ENCODE data around the gene CNOT9.
"Not testable (repeated sequence)": the region's sequence is repeated elsewhere in the genome, so short reads cannot be mapped to it uniquely, and the experiment has no call there.

CNOT9 gene, protein sequence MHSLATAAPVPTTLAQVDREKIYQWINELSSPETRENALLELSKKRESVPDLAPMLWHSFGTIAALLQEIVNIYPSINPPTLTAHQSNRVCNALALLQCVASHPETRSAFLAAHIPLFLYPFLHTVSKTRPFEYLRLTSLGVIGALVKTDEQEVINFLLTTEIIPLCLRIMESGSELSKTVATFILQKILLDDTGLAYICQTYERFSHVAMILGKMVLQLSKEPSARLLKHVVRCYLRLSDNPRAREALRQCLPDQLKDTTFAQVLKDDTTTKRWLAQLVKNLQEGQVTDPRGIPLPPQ

GRCh38 chr2:218568190-218569037, at the start of gene CNOT9, which contains the start of gene USP37:
CNOT9 (plus strand) TSS chr2:218568839; CDS start chr2:218568955, 116 bp downstream.
USP37 (minus strand) TSS chr2:218568351; CDS start chr2:218558653, 9,698 bp downstream.
- DNase-seq: peak; percentile 100

- no peak for DNase-seq
These were observed 49.8 kb upstream of the CNOT9 start for GRCh38 chr2:218518876-218519275.

- DNase-seq: no peak
These were observed 45.0 kb upstream of the CNOT9 start for GRCh38 chr2:218523651-218524050.

- not testable (repeated sequence) for DNase-seq
These were observed 40.2 kb upstream of the CNOT9 start for GRCh38 chr2:218528409-218528808.

- no peak for DNase-seq
These were observed 38.6 kb upstream of the CNOT9 start for GRCh38 chr2:218529990-218530389.

GRCh38 chr2:218536804-218537494, 31.7 kb upstream of the CNOT9 start:
- DNase-seq: no peak

GRCh38 chr2:218540015-218540414, 28.6 kb upstream of the CNOT9 start:
- DNase-seq: no peak

DNA sequence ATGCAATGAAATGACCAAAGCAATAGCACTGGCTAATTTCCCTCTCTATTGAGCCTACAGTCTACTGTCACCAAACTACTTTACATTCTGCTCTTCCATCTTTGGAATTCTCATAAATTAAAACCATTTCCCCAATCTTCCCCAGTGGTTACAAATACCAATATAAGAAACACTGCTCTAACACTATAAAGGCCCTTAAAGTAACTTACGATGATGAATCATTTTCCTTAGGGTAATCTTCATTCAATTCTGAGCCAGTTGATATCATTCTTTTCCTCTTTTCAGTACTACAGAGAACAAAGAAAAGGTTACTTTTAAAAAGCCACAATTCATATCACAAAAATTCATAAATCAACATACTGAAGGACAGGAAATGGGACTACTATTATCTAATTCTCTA, 22.6 kb upstream of the CNOT9 start:
- no peak for DNase-seq

DNA sequence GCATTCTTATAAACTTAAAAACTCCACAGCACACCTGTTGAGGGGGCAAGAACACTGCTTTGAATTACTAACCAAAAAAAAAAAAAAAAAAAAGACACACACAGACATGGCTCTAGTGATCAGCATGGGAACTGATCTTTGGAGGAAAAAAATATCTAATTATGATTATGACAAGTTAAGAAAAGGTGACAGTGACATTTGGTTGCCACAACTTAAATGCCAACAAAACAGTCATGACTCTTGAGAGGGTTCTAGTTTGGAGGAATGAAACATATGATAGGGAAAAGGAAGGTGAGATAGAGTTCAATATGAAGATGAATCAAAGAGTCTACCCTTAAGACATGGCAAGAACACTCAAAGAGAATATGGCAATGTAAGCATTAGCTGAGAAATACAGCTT, 21.1 kb upstream of the CNOT9 start:
- no peak for DNase-seq

- DNase-seq: no peak
These were observed 20.7 kb upstream of the CNOT9 start for GRCh38 chr2:218547978-218548377.

DNA sequence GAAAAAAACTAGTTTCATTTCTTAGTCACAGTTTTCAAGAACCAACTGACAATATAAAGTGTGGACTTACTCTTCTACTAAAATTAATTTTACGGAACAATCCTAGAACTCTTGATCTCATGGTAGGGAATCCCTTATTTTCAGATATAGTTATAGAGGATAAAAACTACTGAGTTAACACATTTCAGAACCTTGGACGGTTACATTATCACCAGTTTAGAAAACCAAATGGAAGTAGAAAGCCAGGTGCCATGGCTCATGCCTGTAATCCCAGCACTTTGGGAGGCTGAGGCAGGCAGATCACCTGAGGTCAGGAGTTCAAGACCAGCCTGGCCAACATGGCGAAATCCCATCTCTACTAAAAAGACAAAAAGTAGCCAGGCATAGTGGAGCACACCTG, 14.4 kb upstream of the CNOT9 start:
- not testable (repeated sequence) for DNase-seq

DNA sequence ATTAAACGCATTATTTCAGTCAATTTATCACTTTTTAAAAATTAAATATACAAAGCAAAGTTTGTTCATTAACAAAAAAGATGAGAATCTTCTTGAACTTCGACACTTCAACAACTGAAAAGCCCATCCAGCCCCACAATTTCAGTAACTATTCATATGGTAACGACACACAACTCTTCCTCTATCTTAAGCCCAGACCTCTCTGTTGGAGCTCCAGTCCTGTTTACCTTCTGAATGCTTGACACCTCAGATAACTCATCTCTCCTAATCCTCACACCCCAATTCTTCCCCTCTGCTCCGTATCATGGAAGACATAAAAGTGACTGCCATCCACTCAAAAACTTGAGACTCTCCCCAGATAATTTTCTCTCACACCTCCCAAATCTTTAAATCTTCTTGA, 13.1 kb upstream of the CNOT9 start:
- no peak for DNase-seq

DNA sequence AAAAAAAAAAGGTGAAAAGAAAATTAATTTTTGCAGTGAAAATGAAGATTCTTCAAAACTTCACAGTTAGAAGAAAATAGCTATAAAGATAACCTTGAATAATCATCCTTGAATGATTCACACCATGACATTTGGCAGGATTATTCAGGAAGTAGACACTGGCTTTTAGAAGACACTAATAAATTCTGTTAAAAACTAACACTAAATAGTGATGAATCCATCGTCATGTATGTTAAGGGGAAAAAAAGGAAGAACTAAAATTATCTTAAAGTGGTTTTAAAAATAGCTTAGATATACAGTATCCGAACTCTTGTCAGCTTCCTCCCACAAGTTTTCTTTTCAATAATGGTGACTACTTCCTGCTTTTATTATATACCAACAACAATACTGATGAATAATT, 10.7 kb upstream of the CNOT9 start:
- no peak for DNase-seq

GRCh38 chr2:218558986-218559385, 9.7 kb upstream of the CNOT9 start:
- no peak for DNase-seq

DNA sequence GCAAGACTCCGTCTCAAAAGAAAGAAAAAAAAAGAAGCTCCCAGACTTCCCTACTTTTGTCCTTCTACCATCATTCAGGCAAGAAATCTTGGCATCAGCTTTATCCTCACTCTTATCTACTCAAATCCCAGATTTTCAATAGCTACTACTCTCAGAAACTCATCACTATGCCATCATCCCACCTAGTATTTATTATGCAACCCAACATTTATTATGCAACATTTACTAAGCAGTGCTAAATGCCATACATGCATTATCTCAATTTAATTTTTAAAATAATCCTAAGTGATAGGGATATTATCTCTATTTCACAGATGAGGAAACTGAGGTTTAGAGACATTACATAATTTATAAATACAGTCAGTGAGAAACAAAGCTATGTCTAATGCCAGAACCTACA, 4.6 kb upstream of the CNOT9 start:
- no peak for DNase-seq

DNA sequence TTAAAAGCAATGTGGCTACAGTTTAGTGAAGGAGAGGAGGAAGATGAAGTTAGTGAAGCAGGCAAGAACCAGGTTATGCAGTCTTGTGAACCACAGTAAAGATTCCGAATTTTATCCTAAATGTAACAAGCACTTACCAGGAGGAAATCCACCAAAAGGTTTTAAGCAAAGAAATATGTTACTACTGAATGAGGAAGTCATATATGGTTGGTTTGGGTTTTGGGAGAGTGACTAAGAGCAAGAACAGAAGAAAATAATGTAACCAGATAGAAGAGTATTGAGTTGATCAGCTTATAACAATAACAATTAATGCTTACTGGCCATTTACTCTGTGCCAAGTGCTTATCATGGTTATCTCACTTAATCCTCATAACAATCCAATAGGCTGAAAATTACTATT, 2.3 kb upstream of the CNOT9 start:
- DNase-seq: no peak

DNA sequence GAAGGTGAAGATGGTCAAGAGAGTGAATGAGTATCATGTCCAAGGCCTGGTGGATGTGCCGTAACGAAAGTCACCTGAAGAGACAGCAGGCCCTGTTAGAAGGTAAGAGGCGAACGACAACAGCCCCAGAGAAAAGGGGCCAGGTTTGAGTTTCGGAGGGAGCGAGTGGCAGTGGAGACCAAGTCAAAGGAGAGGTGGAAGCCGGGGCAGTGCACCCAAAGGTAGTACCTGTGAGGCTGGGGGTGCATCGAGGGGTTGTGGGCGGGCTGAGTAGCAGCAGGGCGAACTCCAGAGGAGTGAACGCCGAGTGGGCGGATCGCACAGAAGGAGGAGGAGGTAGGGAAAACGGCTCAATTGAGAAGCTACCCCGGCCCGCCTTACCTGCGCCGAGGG, 846 bp upstream of the CNOT9 start:
- peak; percentile 72 to 73 for DNase-seq

DNA sequence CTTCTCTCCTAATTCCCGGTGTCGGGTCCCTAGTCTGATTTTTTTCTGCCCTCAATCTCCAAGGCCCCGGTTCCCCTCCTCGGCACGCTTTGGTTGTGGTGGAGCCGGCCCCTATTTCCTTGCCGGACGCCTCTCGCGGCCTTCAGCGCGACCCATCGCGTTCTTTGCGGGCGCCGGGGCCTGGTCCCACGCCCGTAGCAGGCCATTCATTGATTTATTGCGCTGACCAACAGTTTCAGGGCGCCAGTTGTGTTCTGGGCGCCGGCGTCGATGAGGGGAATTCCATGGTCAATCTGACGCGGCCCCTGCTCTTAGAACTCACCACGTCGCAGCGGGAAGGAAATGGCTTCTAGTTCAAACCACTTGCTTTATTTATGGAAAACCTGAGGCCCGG, 396 bp downstream of the CNOT9 start:
- DNase-seq: peak; percentile 51 to 52

GRCh38 chr2:218569661-218570500, 1.2 kb downstream of the CNOT9 start:
- DNase-seq: no peak

DNA sequence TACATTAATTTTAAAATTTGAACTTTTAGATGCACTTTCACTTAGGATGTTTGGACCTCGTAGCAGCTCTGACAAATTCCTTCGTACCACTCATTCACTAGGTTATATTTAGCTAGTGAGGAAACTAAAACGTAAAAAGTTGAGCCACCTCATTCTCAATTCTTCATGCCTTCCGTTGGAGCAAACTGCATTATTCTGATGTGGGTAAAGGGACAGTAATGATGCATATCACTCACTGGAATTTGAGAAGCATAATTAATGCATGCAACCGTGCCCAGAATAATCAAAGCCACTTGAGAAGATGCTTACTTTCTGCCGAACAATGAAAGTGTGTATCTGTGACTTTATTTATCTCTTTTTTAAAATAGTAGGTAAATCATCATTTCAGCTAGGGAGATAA, 2.2 kb downstream of the CNOT9 start:
- DNase-seq: no peak

GRCh38 chr2:218576854-218577253, 8.2 kb downstream of the CNOT9 start:
- no peak for DNase-seq

DNA sequence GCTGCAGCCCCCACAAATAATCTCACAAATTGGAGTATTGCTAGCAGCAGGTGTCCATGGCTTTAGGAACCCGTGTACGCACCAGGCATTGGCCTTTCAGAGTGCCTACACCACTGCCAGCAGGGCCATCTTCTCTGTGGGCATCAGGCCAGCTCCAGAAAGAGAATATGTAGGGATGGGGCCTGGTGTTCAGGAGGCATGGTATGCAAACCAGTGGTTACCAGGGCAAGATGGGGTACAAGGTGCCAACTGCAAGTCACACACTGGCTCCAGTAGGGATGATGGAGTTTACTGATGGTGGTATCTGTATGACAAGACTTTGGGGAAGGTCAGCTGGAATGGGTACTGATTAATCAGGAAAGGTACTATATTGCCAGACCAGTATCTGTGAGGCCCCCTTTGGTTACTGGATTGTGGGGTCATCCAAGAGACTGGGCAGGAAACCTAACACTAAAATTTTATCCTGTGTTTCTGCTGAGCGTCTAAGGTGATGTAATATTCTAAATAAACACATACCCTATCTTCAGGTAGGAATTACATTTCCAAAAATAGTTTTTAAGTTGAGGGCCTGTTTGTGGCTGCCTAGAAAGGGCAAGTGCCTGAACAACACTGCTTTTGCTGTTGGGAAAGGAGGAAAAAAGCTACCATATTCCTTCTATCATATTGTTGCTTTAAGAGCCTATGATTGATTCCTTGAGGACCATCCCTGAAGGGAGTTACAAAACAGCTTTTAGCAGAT, 9.0 kb downstream of the CNOT9 start:
- DNase-seq: no peak
